PC-3 (cell line): Measurements from ENCODE around the gene CXCR3. TPM values are rescaled to one million over a fixed set of nuclear protein-coding genes. Genes with fewer than 3 reads are reported as not detected.
"Not testable (repeated sequence)": the region's sequence is repeated elsewhere in the genome, so short reads cannot be mapped to it uniquely, and the experiment has no call there.

ENCODE experiments used
- ATAC-seq: fragments of 200-7000 bp; cut with Tn5 transposase; 2 replicates; pipeline ENCODE4 v1.9.1; 2020; ENCODE audit warnings: mild to moderate bottlenecking, moderate library complexity
- BruUV-seq: library from RNA; stranded (reverse); fragments of 400-500 nt; replicated peaks from 2 replicates; lab custom pipeline; 2021; lab: Mats Ljungman, UMichigan
- CTCF ChIA-PET: fragments of 300-600 bp; sonication (Branson Sonifier 250); formaldehyde crosslinking; loops from one replicate; lab custom pipeline; 2022; ENCODE audit warnings: antibody characterized with exemption; lab: Charles Lee
- POLR2A ChIA-PET: fragments of 300-600 bp; sonication (Branson Sonifier 250); formaldehyde crosslinking; loops from one replicate; lab custom pipeline; 2022; ENCODE audit warnings: antibody characterized with exemption; ENCODE audit not compliant: unreplicated experiment; lab: Charles Lee
- DNase-seq: peaks from one replicate; pipeline ENCODE4 v3.0.0-alpha.2; 2015
- H2AFZ ChIP-seq: fragments of 300-600 bp; sonication (generic); 2 replicates; pipeline ENCODE4 v1.6.0; 2016; ENCODE audit warnings: antibody characterized with exemption, low read length
- H3F3A ChIP-seq: fragments of 300-600 bp; sonication (generic); one replicate; pipeline ENCODE4 v1.6.0; 2017; ENCODE audit warnings: antibody characterized with exemption, low read length, control low read depth, mild to moderate bottlenecking; ENCODE audit not compliant: unreplicated experiment
- H3K27ac ChIP-seq: fragments of 300-600 bp; sonication (generic); 2 replicates; pipeline ENCODE4 v1.5.1; 2016; ENCODE audit warnings: mild to moderate bottlenecking, low read length
- H3K27me3 ChIP-seq: fragments of 300-600 bp; sonication (generic); 2 replicates; pipeline ENCODE4 v1.6.1; 2016; ENCODE audit warnings: low read length, mixed read lengths
- H3K36me3 ChIP-seq: fragments of 300-600 bp; sonication (generic); 2 replicates; pipeline ENCODE4 v1.6.1; 2016; ENCODE audit warnings: low read depth, mixed run types, low read length, mixed read lengths
- H3K4me1 ChIP-seq: fragments of 300-600 bp; sonication (generic); 2 replicates; pipeline ENCODE4 v1.5.1; 2016; ENCODE audit warnings: low read length; ENCODE audit not compliant: insufficient read depth
- H3K4me2 ChIP-seq: fragments of 300-600 bp; sonication (generic); 2 replicates; pipeline ENCODE4 v1.6.0; 2016; ENCODE audit warnings: low read length
- H3K4me3 ChIP-seq: fragments of 300-600 bp; sonication (generic); 2 replicates; pipeline ENCODE4 v1.5.1; 2016; ENCODE audit warnings: mild to moderate bottlenecking, low read length, mixed read lengths
- H3K79me2 ChIP-seq: fragments of 300-600 bp; sonication (generic); 2 replicates; pipeline ENCODE4 v1.6.1; 2017; ENCODE audit warnings: low read length, mixed read lengths
- H3K9ac ChIP-seq: fragments of 300-600 bp; sonication (generic); 2 replicates; pipeline ENCODE4 v1.6.0; 2016; ENCODE audit warnings: mild to moderate bottlenecking, low read length
- H3K9me2 ChIP-seq: fragments of 300-600 bp; sonication (generic); replicated peaks from 2 replicates; pipeline ENCODE4 v1.6.1; 2016; ENCODE audit warnings: mixed run types, low read length, mixed read lengths
- H3K9me3 ChIP-seq: fragments of 300-600 bp; sonication (generic); 2 replicates; pipeline ENCODE4 v1.6.1; 2016; ENCODE audit warnings: low read length, mixed read lengths
- H4K20me1 ChIP-seq: fragments of 300-600 bp; sonication (generic); 2 replicates; pipeline ENCODE4 v1.6.1; 2016; ENCODE audit warnings: low read length, mixed read lengths
- EZH2 ChIP-seq: fragments of 300-600 bp; sonication (generic); IDR thresholded peaks from one replicate; pipeline ENCODE4 v1.6.1; 2017; ENCODE audit warnings: antibody characterized with exemption, mild to moderate bottlenecking, low read length; ENCODE audit not compliant: unreplicated experiment
- EZH2phosphoT487 ChIP-seq: fragments of 300-600 bp; sonication (generic); IDR thresholded peaks from 2 replicates; pipeline ENCODE4 v1.6.1; 2018; ENCODE audit warnings: mild to moderate bottlenecking, antibody characterized with exemption, low read length, borderline replicate concordance
- intact Hi-C: fragments of 100-400 bp; cut with micrococcal nuclease; formaldehyde crosslinking; loops from 2 replicates; pipeline ENCODE4 v1.9.0; 2023
- total RNA-seq: library from RNA; depleted of rRNA; stranded (reverse); fragments of >200 nt; gene quantifications from 2 replicates; pipeline ENCODE4 v1.2.3, GENCODE V29; 2014
- TF ChIP-seq, protein P1 (sequence below): fragments of 300-600 bp; sonication (generic); conservative IDR thresholded peaks from 2 replicates; pipeline ENCODE4 v1.5.1; 2017; ENCODE audit warnings: antibody characterized with exemption, low read depth, mild to moderate bottlenecking, low read length

Gene CXCR3
- total RNA-seq, 1 experiment from 2014 or later: not detected

DNA sequence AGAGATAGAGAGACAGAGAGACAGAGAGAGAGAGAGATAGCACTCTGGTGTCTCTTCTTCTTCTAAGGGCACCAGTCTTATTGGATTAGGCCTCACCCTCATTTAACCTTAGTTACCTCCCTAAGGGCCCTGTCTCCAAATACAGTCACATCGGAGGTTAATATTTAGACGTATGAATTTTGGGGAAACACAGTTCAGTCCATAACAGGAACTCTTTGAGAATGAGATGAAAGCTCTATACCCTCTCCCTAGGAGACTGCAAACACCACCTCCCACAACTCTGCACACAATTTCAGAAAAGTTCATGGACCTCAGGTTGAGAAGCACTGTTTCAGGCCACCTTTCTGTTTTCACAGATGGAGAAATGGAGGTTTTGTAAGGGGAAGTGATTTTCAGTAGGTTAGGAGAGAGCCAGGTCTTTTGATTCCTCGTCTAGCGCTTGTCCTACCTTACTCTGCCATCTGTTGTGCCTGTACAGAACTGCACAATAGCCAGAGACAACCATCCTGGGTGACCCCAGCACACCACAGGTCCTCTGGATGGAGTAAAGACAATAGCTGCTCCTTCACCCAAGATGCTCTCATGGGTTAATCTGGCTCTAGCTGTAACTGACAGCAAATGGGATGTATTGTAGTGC, 32.1 kb upstream of the CXCR3 start:
- intact Hi-C loops: loop anchor here (10.0 kb wide), 2 partner anchors 66 to 216 kb away; no protein-coding TSS in a partner anchor
- H3K4me1 ChIP-seq: no peaks in the 10 kb centered on the region
- DNase-seq: peak; percentile 26
- no peak for TF ChIP-seq EZH2phosphoT487
- TF ChIP-seq, protein P1, sequence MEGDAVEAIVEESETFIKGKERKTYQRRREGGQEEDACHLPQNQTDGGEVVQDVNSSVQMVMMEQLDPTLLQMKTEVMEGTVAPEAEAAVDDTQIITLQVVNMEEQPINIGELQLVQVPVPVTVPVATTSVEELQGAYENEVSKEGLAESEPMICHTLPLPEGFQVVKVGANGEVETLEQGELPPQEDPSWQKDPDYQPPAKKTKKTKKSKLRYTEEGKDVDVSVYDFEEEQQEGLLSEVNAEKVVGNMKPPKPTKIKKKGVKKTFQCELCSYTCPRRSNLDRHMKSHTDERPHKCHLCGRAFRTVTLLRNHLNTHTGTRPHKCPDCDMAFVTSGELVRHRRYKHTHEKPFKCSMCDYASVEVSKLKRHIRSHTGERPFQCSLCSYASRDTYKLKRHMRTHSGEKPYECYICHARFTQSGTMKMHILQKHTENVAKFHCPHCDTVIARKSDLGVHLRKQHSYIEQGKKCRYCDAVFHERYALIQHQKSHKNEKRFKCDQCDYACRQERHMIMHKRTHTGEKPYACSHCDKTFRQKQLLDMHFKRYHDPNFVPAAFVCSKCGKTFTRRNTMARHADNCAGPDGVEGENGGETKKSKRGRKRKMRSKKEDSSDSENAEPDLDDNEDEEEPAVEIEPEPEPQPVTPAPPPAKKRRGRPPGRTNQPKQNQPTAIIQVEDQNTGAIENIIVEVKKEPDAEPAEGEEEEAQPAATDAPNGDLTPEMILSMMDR: 0 out of 2 replicates have a peak, but pooled peaks have one; percentile 26
- no peaks in the 10 kb centered on the region for H3K27me3 ChIP-seq
- H3K9me3 ChIP-seq: no peaks in the 10 kb centered on the region
- H3K79me2 ChIP-seq: no peaks in the 10 kb centered on the region
- no peak overlapping the region for H3K27ac ChIP-seq
- no peak overlapping the region for H3K9ac ChIP-seq
- no peaks in the 10 kb centered on the region for H3K9me2 ChIP-seq
- H2AFZ ChIP-seq: no peak overlapping the region
- H3K4me2 ChIP-seq: no peak overlapping the region
- no peaks in the 10 kb centered on the region for H3F3A ChIP-seq
- peak; percentile 81 for ATAC-seq
- ChIA-PET POLR2A (no interaction called here), CTCF (no interaction called here)
- H4K20me1 ChIP-seq: no peaks in the 10 kb centered on the region
- no peak overlapping the region for H3K4me3 ChIP-seq
- no TSS peak for BruUV-seq
- H3K36me3 ChIP-seq: no peaks in the 10 kb centered on the region

GRCh38 chrX:71644406-71644805, 26.1 kb upstream of the CXCR3 start:
- H3F3A ChIP-seq, H3K4me3 ChIP-seq, intact Hi-C loops, BruUV-seq, H3K9me3 ChIP-seq, POLR2A ChIA-PET, H3K4me2 ChIP-seq, H4K20me1 ChIP-seq, H3K27me3 ChIP-seq, DNase-seq, H3K9ac ChIP-seq, H3K79me2 ChIP-seq, H3K4me1 ChIP-seq, H3K9me2 ChIP-seq, H3K27ac ChIP-seq, H2AFZ ChIP-seq, ATAC-seq, H3K36me3 ChIP-seq, CTCF ChIA-PET: not testable (repeated sequence)

GRCh38 chrX:71640002-71640401, 21.7 kb upstream of the CXCR3 start:
- H2AFZ ChIP-seq: no peak overlapping the region
- DNase-seq (no peak), ATAC-seq (no peak)
- no peaks in the 10 kb centered on the region for H3K36me3 ChIP-seq
- H3K4me1 ChIP-seq: peaks cover 19% of the 10 kb centered on the region; the same call in 1 of the 2 replicates
- H3K4me2 ChIP-seq: no peak overlapping the region
- no peaks in the 10 kb centered on the region for H3K79me2 ChIP-seq
- H3F3A ChIP-seq: no peaks in the 10 kb centered on the region
- no peaks in the 10 kb centered on the region for H4K20me1 ChIP-seq
- no peaks in the 10 kb centered on the region for H3K9me2 ChIP-seq
- no peak for TF ChIP-seq EZH2phosphoT487
- TF ChIP-seq EZH2: no peak
- TF ChIP-seq, protein P1: no peak
- intact Hi-C loops: no loop called here
- ChIA-PET CTCF (no interaction called here), POLR2A (no interaction called here)
- H3K27ac ChIP-seq: no peak overlapping the region
- no TSS peak for BruUV-seq
- no peaks in the 10 kb centered on the region for H3K9me3 ChIP-seq
- no peak overlapping the region for H3K4me3 ChIP-seq
- no peaks in the 10 kb centered on the region for H3K27me3 ChIP-seq
- H3K9ac ChIP-seq: no peak overlapping the region
